ENCODE data around the gene ZNF184.

ZNF184 gene

GRCh38 chr6:27472617-27473400 lies at the start of gene ZNF184:
ZNF184 (minus strand) TSS chr6:27473105; CDS start chr6:27472294, 811 bp downstream.
- in situ Hi-C loops (cut with MboI; ENCODE audit: low sequenced_read_pairs): no loop called here

DNA sequence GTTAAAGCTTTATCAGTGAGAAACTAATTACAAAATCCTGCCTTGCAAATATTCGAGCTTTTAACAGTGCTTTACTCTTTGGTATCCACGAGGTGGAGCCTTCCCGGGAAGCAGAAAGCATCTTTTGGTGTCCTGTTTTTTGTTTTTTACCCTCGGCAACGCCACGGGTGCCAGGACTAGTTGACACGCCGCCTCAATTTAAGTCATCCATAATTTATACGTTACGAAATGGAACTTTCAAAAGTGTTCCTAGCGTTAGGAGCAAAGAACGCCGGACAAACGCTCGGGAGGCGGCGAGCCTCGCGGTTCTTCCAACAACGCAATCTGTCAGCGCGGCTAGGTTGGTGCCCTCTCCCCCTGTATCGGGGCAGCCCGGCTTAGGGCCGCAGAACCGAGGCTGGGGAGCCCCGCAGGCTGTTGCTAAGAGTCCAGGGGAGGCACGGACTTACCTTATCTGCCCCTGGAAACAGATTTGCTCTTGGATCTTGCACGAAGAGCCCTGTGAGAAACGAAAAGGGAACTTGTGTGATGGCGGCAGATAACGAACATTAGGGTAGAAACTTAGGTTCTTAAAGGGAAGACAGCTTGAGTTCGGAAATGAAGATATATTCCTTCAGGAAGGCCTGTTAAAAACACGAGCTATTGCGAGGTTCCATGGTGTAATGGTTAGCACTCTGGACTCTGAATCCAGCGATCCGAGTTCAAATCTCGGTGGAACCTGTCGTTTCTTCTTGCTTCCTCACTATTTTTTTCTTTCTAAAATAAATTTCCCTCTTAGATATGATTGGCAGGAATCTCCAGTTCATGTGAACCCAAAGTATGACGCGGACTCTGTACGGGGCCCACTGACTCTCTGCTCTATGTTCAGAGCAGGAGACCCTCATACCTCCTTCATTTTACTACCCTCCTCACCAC lies 46.2 kb upstream of the ZNF184 start:
- in situ Hi-C loops (cut with MboI; ENCODE audit: low sequenced_read_pairs): loop anchor here (25.0 kb wide), 1 partner anchor 368 kb away; a partner anchor contains a TSS

- in situ Hi-C loops (cut with MboI; ENCODE audit: low sequenced_read_pairs): loop anchor here (25.0 kb wide), 1 partner anchor 369 kb away; a partner anchor contains a TSS
These were observed 45.3 kb upstream of the ZNF184 start for GRCh38 chr6:27517928-27518787.

DNA sequence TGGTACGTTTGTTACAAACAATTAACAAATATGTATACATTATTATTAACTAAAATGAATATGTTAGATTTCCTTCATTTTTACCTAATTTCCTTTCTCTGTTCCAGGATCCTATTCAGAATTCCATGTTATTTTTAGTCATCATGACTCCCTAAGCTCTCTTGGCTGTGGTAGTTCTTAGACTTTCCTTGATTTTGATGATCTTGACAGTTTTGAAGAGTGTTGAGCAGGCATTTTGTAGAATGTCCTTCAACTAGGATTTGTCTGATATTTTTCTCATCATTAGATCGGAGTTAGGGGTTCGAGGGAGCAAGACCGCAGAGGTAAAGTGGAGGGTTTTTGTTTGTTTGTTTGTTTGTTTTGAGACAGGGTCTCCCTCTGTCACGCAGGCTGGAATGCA lies 44.3 kb upstream of the ZNF184 start:
- in situ Hi-C loops (cut with MboI; ENCODE audit: low sequenced_read_pairs): loop anchor here (25.0 kb wide), 1 partner anchor 370 kb away; a partner anchor contains a TSS

- in situ Hi-C loops (cut with MboI; ENCODE audit: low sequenced_read_pairs): loop anchor here (25.0 kb wide), 1 partner anchor 372 kb away; a partner anchor contains a TSS
These were observed 42.1 kb upstream of the ZNF184 start for GRCh38 chr6:27514906-27515495.

DNA sequence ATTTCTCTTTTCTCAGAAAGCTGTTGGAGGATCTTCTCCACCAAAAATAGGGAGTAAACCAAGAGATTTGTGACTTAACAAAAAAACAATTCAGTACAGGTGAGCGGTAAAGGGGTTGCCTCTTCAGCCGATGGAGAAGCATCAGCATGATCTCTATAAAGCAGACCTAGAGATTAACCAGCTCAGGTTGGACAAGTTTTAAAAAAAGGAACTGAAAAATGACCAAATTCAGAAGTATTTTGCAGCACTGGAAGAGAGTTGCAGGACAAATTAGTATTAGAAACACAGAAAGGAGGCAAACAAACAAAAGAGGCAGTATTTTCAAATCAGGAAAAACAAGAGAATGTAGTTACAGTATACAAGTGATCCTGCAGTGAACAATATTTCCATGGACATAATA lies 39.6 kb upstream of the ZNF184 start:
- in situ Hi-C loops (cut with MboI; ENCODE audit: low sequenced_read_pairs): loop anchor here (25.0 kb wide), 1 partner anchor 375 kb away; a partner anchor contains a TSS

- in situ Hi-C loops (cut with MboI; ENCODE audit: low sequenced_read_pairs): loop anchor here (25.0 kb wide), 1 partner anchor 380 kb away; a partner anchor contains a TSS
These were observed 34.4 kb upstream of the ZNF184 start for GRCh38 chr6:27507041-27507956.

- in situ Hi-C loops (cut with MboI; ENCODE audit: low sequenced_read_pairs): loop anchor here (25.0 kb wide), 1 partner anchor 382 kb away; a partner anchor contains a TSS
These were observed 32.5 kb upstream of the ZNF184 start for GRCh38 chr6:27505209-27506027.

- in situ Hi-C loops (cut with MboI; ENCODE audit: low sequenced_read_pairs): loop anchor here (25.0 kb wide), 1 partner anchor 384 kb away; a partner anchor contains a TSS
These were observed 30.6 kb upstream of the ZNF184 start for GRCh38 chr6:27503436-27504030.

DNA sequence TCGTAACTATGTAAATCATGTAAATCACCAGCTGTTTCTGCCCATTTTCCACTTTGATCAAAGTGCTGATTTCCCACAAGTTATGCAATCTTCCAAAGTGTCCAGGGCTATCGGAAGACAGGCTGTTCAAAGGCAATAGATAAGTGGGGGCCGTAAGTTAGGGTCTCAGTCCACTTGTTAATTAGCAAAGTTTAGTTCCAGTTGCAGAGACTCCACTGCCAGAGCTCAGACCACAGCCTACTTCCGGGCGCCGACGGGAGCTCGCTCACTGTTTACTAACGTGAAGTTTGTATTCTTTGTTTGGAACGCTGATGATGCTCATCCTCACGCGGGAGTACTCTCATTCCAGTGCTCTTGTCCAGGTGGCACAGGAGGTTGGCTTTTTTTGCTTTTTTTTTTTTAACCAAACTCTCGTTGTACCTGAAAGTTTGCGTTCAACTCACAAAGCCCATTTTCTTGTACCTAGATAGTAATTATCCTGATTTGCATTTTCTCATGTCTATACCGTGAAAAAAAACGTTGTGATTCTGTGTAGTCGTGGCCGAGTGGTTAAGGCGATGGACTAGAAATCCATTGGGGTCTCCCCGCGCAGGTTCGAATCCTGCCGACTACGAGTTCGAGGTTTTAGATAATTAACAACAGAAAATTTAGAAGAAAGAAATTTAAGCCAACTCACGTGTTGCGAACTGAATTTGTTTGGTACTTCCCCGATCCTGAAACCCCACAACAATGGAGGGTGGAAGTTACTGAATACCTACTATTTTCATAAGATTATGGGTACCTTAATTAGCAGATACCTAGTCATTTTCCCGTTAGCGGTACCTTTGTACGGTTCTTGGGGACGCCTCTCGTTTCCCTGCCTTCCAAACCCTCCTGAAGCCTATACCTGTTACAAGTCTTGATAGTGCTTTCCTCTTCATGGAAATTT lies 29.9 kb upstream of the ZNF184 start:
- in situ Hi-C loops (cut with MboI; ENCODE audit: low sequenced_read_pairs): loop anchor here (25.0 kb wide), 1 partner anchor 385 kb away; a partner anchor contains a TSS

GRCh38 chr6:27501187-27501586 lies 28.3 kb upstream of the ZNF184 start:
- in situ Hi-C loops (cut with MboI; ENCODE audit: low sequenced_read_pairs): loop anchor here (25.0 kb wide), 1 partner anchor 386 kb away; a partner anchor contains a TSS

DNA sequence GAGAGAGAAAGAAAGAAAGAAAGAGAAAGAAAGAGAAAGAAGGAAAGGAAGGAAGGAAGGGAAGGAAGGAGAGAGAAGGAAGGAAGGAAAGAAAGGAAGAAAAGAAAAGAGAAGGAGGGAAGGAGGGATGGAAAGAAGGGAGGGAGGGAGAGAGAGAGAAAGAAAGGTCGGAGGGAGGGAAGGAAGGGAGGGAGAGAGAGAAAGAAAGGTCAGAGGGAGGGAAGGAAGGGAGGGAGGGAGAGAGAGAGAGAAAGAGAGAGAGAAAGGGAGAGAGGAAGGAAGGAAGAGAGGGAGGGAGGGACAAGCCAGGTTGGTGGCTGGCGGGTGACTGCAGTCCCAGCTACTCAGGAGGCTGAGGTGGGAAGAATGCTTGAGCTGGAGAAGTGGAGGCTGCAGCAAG lies 27.3 kb upstream of the ZNF184 start:
- in situ Hi-C loops (cut with MboI; ENCODE audit: low sequenced_read_pairs): loop anchor here (25.0 kb wide), 1 partner anchor 387 kb away; a partner anchor contains a TSS

- in situ Hi-C loops (cut with MboI; ENCODE audit: low sequenced_read_pairs): no loop called here
These were observed 22.7 kb upstream of the ZNF184 start for GRCh38 chr6:27495386-27496135.

- in situ Hi-C loops (cut with MboI; ENCODE audit: low sequenced_read_pairs): no loop called here
These were observed 22.1 kb upstream of the ZNF184 start for GRCh38 chr6:27494987-27495385.

DNA sequence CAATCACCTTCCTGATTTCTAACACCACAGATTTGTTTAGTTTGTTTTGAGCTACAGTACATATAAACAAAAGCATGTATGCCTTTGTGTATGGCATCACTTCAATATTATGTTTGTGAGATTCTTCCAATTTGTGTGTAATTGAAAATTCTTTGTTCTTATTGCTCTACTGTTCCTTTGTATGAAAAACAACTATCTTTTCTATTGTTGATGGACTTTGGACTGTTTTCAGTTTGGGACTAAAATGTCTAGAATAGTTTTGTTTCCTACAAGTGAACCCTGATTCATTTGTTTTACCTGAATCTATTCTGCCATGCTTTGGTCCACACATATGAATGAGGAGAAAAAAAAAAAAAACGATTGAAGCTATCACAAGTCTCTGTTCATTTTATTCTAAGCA lies 21.2 kb upstream of the ZNF184 start:
- in situ Hi-C loops (cut with MboI; ENCODE audit: low sequenced_read_pairs): no loop called here

Measured in HL-60/S4 treated with phorbol 12-myristate 13-acetate at 8.2 ng/mL for 4 days and 3 days (cell line).